ENCODE data around the gene PREX1. TPM values are rescaled to one million over a fixed set of nuclear protein-coding genes. Genes with fewer than 3 reads are reported as not detected.

Gene PREX1
- polyA plus RNA-seq, 1 of the 3 experiments (the other 2 are of a cell fraction): 5.3 TPM

- Histone ChIP-seq H3K4me3 (ENCODE audit: low read depth in 2 of 2, low read length in 1 of 2) (no peak overlapping the region), H3F3A (replicated peaks; ENCODE audit: insufficient read depth) (no peaks in the 10 kb centered on the region), H3K4me2 (no peak overlapping the region), H3K4me1 (ENCODE audit: control insufficient read depth in 1 of 2, insufficient read depth in 2 of 2, low read depth in 1 of 2, low read length in 1 of 2) (peaks cover 0 to 9% of the 10 kb centered on the region in 2 experiments; a peak in 1 of 4 replicates), H3K27me3 (ENCODE audit: insufficient read depth) (no peaks in the 10 kb centered on the region), H2AFZ (ENCODE audit: low read depth) (no peak overlapping the region), H3K9me2 (no peaks in the 10 kb centered on the region), H3K9ac (no peak overlapping the region), H3K36me3 (replicated peaks in 1 of 2; ENCODE audit: control insufficient read depth in 1 of 2, insufficient read depth in 2 of 2, low read length in 1 of 2) (no peaks in the 10 kb centered on the region), H4K20me1 (ENCODE audit: insufficient read depth) (no peaks in the 10 kb centered on the region), H3K79me2 (ENCODE audit: insufficient read depth) (no peaks in the 10 kb centered on the region), H3K27ac (ENCODE audit: low read depth in 2 of 2, low read length in 1 of 2) (no peak overlapping the region), H3K9me3 (no peaks in the 10 kb centered on the region)
- POLR2A ChIA-PET: no interaction called here
- TF ChIP-seq FOXJ3 (CRISPR knock-in tag; IDR thresholded peaks at IDR 0.05) (no peak), SMC3 (IDR thresholded peaks at IDR 0.05; ENCODE audit: low read depth, low read length) (no peak), YY1 (IDR thresholded peaks at IDR 0.05; ENCODE audit: low read depth) (no peak), USF1 (IDR thresholded peaks at IDR 0.05; ENCODE audit: borderline replicate concordance, low read depth) (no peak), RCOR1 (IDR thresholded peaks at IDR 0.05; ENCODE audit: low read length) (no peak), CTCF (IDR thresholded peaks at IDR 0.05) (no peak), EP300 (IDR thresholded peaks at IDR 0.05; ENCODE audit: borderline replicate concordance in 1 of 2, low read depth in 1 of 2, low read length in 1 of 2) (no peak), RXRA (IDR thresholded peaks at IDR 0.05; ENCODE audit: borderline replicate concordance, low read depth) (no peak), POLR2AphosphoS5 (IDR thresholded peaks at IDR 0.05; ENCODE audit: low read depth, low read length) (no peak), EZH2phosphoT487 (IDR thresholded peaks at IDR 0.05; ENCODE audit: borderline replicate concordance, low read depth) (no peak), RFX5 (IDR thresholded peaks at IDR 0.05; ENCODE audit: low read length) (no peak), PBX3 (IDR thresholded peaks at IDR 0.05) (no peak), FOSL2 (IDR thresholded peaks at IDR 0.05; ENCODE audit: borderline replicate concordance, low read depth) (no peak), MEF2A (IDR thresholded peaks at IDR 0.05; ENCODE audit: borderline replicate concordance, low read depth) (no peak), NRF1 (IDR thresholded peaks at IDR 0.05; ENCODE audit: low read depth, low read length) (no peak), FOXM1 (IDR thresholded peaks at IDR 0.05; ENCODE audit: low read depth) (no peak)
- TF ChIP-seq, protein P1, sequence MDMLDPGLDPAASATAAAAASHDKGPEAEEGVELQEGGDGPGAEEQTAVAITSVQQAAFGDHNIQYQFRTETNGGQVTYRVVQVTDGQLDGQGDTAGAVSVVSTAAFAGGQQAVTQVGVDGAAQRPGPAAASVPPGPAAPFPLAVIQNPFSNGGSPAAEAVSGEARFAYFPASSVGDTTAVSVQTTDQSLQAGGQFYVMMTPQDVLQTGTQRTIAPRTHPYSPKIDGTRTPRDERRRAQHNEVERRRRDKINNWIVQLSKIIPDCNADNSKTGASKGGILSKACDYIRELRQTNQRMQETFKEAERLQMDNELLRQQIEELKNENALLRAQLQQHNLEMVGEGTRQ (IDR thresholded peaks at IDR 0.05; ENCODE audit: borderline replicate concordance, low read depth, low read length): no peak
- TF ChIP-seq, protein P2, sequence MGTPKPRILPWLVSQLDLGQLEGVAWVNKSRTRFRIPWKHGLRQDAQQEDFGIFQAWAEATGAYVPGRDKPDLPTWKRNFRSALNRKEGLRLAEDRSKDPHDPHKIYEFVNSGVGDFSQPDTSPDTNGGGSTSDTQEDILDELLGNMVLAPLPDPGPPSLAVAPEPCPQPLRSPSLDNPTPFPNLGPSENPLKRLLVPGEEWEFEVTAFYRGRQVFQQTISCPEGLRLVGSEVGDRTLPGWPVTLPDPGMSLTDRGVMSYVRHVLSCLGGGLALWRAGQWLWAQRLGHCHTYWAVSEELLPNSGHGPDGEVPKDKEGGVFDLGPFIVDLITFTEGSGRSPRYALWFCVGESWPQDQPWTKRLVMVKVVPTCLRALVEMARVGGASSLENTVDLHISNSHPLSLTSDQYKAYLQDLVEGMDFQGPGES (IDR thresholded peaks at IDR 0.05; ENCODE audit: low read depth, low read length): no peak
- TF ChIP-seq, protein P3, sequence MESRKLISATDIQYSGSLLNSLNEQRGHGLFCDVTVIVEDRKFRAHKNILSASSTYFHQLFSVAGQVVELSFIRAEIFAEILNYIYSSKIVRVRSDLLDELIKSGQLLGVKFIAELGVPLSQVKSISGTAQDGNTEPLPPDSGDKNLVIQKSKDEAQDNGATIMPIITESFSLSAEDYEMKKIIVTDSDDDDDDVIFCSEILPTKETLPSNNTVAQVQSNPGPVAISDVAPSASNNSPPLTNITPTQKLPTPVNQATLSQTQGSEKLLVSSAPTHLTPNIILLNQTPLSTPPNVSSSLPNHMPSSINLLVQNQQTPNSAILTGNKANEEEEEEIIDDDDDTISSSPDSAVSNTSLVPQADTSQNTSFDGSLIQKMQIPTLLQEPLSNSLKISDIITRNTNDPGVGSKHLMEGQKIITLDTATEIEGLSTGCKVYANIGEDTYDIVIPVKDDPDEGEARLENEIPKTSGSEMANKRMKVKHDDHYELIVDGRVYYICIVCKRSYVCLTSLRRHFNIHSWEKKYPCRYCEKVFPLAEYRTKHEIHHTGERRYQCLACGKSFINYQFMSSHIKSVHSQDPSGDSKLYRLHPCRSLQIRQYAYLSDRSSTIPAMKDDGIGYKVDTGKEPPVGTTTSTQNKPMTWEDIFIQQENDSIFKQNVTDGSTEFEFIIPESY (IDR thresholded peaks at IDR 0.05; ENCODE audit: borderline replicate concordance, low read depth): no peak
- DNase-seq: no peak
- 70% methylated on average over 9 of the region's 9 CpGs for WGBS (ENCODE audit: low lambda C conversion rate)
- CTCF ChIA-PET: interaction anchor here (0.6 to 1.1 kb wide), 2 partner anchors 17 to 287 kb away, joined by 3 to 6 read pairs; no protein-coding TSS in a partner anchor
Measured at GRCh38 chr20:48603116-48603818, 224.5 kb downstream of the PREX1 start.
